HG03196 (cell line): ENCODE measurements around the gene ZHX3.
A peak's percentile ranks its signal among the peaks of the same experiment; 100 is the strongest.
"Not testable (repeated sequence)": the region's sequence is repeated elsewhere in the genome, so short reads cannot be mapped to it uniquely, and the experiment has no call there.

Source experiments
- ATAC-seq: cut with Tn5 transposase; IDR thresholded peaks from one replicate; pipeline ENCODE4 v1.9.1; 2021; ENCODE audit not compliant: unreplicated experiment

The ZHX3 gene

DNA sequence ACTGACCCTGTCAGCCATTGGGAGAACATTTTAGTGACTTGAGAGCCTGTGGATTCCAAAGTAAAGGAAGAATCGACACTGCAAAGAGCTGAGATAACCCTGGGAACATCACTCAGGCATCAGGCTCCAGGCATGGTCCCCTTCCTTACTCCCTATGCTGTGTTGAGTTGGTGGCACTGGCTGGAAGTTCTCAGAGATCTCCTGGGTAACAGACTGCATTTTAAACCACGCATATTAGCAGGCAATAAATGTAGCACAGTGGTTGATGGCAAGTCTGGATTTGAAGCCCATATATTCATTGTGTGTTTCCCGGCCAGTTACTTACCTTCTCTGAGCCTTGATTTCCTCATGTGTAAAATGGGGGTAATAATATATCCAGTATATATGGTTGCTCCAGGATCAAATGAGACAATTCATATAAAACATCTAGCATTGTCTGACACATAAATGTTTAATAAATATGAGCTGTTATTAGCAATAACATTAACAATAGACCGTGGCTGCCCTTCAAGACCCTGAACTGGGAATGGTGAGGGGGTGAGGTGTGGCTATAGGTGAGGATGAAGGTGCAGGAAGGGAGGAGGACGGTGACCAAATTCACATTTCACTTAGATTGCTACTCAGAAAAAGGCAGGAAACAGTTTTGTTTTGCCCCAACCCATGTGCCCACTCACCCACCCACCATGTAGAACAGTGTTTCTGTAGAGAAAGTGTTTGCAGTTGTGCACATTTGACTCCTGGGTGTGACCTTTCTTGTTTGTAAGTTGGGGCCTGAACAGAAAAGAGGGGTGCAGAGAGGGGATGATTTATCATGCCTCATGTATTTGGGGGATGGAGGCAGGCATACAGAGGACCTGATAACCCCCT, 178.1 kb downstream of the ZHX3 start:
- no peak for ATAC-seq

DNA sequence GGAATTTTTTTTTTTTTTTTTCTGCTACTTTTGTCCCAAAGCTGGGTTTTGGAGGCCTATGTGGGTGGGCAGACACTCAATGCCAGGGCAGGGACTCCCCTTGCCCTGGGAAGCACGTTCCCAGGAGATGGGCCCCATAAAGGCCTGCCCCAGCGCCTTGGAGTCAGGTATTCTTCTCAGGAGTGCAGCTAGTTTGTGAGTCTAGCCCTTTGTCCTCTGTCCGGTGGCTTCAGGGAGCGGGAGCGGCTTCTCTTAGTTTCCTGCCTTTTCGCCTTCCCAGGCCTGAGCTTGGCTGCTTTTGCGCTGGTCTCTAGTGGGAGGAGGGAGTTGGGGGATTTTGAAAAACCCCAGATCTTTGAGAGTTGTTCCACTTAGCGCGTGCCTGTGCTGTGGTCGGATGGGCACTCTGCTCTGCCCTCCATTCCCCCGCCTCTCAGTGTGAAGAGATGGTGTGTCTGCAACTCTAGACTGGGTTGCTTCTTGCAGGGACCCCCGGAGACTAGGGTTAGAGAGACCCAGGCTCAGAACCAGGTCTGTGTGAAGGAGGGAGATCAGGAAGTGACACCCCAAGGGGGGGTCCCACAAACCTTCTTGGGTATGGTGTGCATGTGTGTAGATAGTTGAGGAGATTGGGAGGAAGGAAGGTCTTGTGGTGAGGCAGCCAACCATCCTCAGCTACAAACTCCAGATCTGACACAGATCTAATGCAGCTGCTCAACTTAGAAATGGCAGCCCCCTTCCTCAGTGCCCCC, 178.9 kb downstream of the ZHX3 start:
- no peak for ATAC-seq

DNA sequence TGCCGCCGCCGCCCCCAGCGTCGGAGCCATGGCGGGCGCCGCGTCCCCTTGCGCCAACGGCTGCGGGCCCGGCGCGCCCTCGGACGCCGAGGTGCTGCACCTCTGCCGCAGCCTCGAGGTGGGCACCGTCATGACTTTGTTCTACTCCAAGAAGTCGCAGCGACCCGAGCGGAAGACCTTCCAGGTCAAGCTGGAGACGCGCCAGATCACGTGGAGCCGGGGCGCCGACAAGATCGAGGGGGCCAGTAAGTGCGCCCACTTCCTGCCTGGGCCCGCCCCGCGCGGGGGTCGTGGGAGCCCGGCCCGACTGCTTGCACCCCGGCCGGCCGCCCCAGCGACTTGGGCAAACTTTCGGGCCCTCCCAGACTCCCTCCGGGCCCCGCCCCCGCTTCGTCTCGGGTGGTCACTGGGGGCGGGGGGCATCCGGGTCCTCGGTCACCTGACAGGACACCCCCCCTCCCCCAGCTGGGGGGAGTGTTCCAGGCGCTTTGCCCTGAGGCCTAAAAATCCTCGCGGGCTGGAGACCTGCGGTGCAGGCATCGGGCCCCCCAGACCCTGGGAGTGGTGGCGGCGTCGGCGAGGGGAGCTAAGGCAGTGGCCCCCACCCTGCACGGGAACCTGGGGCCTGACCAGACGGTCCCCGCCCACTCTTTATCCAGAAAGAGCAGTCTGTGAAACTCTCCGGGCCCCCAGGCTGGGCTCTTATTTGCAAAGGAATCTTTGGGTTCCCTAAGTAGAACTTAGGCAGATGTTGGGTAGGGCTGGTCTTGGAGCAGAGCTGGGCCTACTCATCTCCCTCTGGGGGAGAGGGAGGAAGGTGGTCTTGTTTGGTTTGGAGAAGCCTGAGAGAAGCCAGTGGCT, 179.7 kb downstream of the ZHX3 start:
- ATAC-seq: peak; percentile 8

DNA sequence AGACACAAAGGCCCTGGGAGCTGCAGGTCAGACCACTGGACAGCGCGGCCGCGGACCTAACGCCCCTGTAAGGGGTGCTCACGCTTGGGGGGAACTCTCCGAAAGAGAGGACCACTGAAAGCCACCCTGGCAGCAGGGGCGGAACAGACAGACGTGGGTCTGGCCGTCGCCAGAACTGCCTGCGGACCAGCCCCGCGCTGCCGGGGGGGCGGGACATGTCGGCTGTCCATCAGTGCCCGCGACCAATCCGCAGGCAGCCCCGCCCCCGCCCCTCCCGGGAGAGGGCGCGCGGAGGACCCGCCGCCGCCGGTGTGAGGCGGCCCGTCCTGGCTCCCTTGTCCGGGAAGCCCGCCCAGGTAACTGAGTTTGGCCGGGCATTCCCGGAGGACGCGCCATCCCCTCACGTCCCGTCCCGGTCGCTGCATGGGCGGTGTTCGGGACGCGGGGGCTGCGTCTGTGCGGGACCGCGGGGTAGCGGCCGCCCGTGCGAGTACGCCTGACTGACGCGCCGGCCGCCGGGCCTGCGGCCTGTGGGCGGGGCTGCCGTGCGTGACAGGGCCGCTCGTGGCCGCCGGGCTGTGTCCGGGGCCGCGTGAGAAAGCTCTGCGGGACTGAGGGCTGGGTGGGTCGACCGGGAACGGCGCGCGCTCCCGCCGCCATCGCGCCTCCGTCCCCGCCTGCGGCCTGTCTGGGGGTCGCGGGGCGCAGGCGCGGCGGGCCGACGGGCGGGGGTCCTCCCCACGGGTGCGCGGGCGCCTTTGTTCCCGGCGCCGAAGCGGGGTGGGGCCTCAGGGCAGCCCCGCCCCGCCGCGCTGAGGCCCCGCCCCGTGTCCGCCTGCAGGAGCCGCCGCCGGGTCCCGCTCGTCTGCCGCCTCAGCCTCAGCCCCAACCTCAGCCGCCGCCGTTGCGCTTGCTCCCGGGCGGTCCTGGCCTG, 180.6 kb downstream of the ZHX3 start, which contains the start of gene PLCG1:
Gene PLCG1, plus strand, starts transcription at position 864 of the 934 bp plus-strand sequence. CDS start 99 bp downstream, outside the sequence.
- ATAC-seq: peak; percentile 53

DNA sequence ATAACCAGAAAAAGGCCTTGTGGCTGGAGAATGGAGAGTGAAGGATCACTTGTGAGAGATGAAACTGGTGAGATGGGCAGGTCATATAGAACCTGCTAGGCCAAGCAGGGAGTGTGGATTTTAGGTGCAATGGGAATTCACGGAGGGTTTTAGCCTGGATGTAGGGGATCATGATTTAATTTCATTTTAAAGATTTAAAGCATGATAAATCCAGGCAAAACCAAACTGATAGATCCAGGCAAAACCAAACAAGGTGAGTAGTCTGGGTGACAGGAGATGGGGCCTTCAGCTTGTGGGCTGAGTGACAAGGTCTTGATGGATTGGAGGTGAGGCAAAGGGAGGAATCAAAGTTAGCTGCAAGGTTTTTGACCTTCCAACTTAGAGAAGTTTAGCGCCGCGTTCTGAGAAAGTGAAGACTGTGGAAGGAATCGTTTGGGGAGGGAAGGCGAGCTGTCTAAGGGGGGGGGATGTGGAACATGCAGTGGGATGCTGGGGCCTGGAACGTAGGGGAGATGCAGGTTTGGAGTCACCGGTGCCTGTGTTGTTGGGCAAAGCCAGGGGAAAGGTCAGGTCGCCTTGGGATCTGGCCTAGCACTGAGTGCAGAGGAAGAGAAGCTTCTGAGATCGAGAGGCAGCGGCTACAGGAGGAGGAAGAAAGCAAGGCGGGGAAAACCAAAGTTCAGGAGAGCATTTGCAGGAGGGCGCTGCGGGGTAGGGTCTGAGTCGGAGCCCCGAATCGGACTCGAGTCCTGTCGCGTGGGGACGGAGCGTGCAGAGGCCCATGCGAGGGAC, 181.4 kb downstream of the ZHX3 start:
- ATAC-seq: no peak

DNA sequence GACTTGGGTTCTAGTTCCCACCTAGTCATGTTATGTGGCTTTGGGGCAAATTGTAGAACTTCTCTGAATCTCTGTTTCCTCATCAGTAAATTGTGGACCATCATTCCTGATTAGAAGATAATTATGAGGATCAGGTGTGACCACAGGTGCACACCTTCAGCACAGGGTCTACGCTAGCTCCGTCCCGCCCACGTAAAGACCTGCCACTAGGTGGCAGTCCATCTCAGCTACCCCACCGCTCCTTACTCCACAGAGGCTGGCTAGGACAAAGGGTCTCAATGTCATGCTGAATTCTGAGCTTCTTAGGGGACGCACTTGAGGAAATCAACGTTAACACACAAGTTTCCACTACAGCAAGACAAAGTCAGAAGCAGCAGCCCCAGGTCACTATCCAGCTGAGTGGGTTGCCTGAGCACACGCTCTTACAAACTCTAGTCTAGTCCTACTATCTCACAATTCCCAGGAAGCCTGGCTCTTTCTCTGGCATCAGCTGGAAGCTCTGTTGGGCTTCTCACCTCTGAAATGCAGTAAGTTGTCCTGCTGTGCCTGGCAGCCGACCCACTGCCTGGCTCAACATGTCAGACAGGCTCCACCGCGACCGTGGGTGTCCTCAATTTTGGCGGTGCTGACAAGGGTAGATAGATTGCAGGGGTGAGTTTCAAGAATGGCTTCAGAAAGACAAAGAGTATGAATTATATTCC, 182.2 kb downstream of the ZHX3 start:
- ATAC-seq: no peak

DNA sequence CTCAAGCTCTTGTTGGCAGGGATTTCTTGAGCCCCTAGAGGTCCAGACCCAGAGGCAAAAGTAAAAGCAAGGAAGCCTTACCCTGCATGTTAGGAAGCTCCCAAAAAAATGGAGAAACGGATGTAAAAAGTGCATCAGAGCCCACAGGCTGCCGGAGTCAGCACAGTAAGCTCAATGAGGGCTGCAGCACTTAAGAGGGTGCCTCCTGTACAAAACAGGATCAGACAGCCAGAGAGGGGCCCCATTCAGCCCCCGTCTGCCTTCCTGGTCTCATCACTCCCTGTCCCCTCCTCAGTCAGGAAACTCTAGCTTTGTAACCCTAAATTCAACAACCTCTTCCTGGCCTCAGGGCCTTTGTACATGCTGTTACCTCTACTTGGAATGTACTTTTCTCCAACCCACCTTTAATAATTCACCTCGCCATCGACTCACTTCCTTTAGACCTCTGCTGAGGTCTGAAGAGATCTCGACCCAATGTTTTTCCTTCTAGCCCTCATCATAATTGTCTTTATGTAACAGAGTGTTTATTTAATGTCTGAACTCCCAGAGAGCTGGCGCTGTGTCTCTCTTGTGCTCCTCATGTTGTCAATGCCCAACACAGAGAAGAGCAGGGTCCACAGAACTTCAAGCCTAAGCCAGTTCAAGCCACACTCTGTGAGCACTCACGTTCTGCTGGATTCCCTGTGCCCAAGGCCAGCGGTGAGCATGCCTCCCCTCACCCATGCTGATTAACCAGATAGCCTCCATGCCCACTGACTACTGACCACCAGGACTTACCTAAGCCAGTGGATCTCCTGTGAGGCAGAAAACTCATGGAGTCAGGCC, 183.0 kb downstream of the ZHX3 start:
- no peak for ATAC-seq

DNA sequence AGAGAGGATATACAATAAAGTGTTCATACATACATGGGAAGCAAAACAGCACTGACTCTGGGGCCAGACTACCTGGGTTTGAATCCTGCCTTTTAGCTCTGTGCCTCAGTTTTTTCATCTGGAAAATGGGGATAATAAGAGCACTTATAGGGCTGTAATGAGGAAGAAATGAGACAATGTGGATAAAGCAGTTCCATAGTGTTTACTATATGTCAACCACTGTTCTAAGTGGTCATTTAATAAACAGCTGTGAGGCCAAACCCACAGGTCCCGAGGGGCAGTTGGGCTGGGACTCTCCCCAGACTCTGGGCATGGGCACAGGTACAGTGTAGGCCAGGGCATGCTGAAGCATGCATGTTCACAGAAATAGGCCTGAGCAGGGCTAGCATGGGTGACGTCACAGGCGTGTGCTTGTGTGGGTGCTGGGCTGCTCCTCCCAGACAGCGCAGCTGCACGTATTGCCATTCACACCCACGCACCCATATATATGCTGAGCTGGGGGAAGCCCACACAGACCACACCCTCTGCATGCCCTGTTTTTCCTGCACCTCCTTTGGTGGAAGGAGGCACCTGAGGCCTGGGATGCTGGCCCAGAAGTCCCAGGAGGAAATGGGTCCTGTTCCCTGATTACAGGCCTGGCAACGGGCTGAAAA, 183.7 kb downstream of the ZHX3 start:
- peak; percentile 33 for ATAC-seq

DNA sequence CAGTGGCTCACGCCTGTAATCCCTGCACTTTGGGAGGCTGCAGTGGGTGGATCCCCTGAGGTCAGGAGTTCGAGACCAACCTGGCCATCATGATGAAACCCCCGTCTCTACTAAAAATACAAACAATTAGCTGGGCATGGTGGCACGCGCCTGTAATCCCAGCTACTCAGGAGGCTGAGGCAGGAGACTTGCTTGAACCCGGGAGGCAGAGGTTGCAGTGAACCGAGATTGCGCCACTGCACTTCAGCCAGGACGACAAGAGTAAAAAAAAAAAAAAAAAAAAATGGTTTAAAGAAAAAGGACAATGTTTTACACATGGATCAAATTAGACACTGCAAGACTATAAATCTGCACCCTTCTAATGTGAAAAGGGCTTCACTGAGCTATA, 185.1 kb downstream of the ZHX3 start:
- not testable (repeated sequence) for ATAC-seq

DNA sequence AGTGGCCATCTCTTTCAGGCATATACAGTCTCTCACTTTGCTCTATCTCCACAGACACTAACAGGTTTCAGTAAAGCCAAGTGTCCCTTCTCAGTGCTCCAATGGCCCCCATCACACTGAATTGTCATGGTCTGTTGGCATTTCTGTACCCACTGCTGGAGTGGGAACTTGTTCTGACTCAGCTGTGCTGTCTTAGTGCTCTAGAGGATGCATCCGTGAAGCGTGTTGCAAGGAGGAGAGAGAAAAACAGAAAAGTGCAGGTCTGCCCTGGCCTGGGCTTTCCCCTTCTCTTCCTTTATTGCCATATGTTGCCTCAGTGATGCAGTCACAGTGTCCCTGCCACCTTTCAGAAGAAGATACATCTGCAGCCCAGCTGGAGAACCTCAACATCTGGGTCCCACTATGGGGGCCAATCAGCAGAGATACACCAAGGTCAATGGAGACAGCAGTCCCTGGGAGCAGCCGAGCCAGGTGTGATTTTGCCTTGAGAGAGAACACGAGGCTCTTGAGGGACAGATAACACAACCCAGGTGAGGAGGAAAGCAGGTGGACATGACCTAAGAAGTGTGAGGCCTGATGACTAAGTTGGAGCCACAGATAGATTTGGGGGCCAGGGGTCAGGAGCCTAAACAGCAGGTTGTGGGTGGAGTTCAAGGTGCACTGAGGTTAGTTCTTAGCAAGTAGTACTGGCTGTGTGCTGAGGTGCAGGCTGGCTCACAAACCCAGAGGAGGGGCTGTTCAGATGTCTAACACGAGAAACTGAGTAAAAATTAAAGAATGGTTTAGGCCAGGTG, 185.7 kb downstream of the ZHX3 start:
- ATAC-seq: peak; percentile 40
